CD4-positive, alpha-beta T cell treated with Interferon gamma for 1 hour (primary cell): ENCODE data around the gene PIK3C2G.

Experiments used
- DNase-seq: peaks from one replicate; pipeline ENCODE4 v3.0.0-alpha.2; 2020

The PIK3C2G gene

DNA sequence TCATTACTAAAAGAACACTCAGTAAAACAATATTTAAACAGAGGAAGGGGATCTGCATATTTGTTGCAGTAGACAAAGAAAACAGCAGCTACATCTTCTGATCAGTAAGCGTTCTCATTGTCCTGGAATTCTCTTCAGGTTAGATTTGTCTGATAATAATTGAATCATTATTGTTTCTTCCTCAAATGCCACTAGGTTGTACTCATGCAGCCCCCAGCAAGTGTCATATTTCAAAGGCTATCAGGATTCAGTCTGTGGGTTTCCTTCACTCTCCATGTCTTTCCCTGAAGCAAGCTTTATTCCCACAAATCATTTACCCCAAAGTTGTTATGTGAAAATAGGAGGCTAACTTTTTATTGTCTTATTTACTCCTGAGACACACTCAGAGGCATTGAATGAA is 14.7 kb downstream of the PIK3C2G start:
- no peak for DNase-seq

DNA sequence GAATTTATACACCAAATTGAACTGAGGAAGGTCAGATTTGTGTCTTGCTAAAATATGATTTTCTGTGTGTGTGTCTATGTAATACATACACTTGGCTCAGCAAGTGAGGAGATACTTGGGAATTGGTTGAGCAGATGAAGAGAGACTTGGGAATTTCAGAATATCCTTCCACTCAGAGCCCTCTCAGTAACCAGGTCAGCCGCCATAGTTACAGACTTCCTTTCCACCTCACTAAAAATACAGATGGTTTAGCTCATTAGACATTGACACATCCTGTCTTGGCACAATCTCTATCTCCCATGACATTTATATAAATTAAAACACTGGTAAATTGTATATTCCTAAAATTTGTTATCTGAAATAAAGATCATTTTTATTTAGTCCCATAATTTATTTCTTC is 15.9 kb downstream of the PIK3C2G start:
- DNase-seq = no peak

DNA sequence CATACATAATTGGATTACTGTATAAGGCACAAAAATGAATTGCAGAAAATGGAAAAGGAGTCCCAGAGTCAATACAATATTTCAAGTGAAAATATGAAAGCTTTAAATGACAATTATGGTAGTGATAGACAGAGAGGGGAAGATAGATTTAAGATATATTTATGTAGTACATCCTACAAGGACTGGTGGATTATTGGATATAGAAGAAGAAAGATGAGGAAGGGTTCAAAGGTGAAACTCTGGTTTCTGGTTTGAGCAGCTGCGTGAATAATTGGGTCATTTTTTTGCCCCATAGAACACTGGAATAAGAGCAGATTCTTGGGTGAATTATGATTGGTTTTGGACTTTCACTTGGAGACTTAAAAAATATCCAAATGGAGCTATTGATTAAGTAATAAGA is 19.4 kb downstream of the PIK3C2G start:
- no peak for DNase-seq

DNA sequence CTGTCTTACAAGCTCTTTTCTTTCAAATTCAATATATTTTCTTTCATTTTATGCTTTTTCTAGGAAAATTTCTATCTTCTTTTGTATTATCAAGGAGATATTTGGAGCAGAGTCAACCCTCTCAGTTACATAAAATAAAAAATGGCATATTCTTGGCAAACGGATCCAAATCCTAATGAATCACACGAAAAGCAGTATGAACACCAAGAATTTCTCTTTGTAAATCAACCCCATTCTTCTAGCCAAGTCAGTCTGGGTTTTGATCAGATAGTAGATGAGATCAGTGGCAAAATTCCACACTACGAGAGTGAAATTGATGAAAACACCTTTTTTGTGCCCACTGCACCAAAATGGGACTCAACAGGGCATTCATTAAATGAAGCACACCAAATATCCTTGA is 20.6 kb downstream of the PIK3C2G start:
- no peak for DNase-seq

DNA sequence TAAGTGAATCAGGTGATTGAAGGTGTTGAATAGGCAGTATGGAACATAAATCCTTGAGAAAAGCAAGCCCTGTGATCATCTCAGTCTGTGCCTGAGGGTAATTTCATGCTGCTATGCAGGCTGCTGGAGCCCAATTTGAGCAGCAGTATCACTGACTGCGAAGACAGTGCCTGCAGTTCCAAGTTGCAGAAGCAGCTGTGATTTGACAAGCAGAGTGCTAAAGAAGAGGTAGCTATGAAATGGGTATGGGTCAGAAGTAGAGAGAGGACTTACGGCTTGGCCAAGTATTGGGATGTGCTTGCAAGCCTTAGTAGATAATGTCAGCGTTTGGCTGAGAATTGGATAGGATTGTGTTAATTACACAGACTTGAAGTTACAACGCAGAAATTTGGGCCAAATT is 22.5 kb downstream of the PIK3C2G start:
- DNase-seq = no peak

DNA sequence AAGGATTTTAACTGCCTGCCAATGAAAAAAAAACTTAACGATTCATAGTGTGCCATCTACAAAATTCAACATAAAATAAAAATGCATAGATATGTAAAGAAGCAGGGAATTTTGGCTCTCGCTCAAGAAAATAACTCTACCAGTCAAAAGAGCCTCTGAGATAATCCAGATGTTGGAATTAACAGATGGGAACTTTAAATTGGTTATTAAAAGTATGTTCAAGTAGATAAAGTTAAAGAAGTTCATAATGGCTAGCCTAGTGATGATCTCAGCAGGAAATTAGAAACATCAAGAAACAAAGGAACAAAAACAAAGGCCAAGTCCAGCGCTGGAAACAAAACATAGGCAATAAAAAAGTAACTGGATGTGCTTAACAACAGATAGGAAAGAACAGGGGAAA is 23.1 kb downstream of the PIK3C2G start:
- no peak for DNase-seq

DNA sequence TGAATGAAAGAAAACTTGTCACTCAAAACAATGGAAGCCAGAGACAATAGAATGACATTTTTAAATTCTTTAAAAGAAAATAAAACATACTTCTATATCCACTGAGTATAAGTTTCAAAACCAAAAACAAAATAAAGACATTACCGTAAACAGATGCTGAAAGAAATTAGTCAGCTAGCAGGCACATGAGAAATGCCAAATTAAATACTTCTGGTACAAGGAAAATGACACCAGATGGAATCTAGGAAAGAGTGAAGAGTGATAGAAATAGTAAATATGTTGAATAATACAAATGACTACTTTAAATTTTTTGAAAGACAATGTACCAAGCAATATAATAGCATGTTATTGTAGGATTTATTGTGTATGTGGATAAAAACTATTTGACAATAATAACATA is 23.8 kb downstream of the PIK3C2G start:
- DNase-seq = no peak

DNA sequence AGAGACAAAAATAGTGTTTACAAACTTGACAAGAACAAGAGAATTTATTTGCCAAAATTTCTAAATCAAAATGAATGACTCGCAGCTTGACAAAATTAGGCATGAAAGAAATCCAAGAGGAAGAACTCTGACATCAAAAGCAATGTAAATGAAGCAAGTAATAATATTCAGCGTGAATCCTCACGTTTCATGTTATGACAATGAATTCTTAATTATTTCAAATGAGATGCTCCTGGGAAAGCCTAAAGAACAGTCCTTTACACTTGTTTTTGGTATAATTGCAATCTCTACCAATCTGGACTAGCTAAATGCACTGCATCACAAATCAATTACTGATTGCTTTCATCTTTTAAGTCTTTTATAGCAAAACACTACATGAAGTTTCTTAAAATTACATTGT is 29.1 kb downstream of the PIK3C2G start:
- no peak for DNase-seq

DNA sequence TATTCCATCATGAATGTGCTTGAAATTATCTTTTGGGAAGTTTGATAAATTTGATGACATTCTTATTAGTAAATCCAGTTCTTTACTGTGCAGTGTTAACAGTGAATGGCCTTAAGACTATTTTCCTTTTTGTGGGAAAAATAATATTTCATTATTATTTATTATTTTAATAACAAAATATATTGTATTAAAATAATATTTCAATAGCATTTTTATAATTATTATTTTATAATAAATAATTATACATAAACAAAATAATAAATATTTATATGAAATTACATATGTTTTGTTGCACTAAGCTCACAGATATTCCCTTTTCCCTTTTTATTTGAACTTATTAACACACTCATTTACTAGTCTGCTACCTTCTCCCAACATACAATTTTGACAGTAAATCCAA is 33.6 kb downstream of the PIK3C2G start:
- DNase-seq = no peak

DNA sequence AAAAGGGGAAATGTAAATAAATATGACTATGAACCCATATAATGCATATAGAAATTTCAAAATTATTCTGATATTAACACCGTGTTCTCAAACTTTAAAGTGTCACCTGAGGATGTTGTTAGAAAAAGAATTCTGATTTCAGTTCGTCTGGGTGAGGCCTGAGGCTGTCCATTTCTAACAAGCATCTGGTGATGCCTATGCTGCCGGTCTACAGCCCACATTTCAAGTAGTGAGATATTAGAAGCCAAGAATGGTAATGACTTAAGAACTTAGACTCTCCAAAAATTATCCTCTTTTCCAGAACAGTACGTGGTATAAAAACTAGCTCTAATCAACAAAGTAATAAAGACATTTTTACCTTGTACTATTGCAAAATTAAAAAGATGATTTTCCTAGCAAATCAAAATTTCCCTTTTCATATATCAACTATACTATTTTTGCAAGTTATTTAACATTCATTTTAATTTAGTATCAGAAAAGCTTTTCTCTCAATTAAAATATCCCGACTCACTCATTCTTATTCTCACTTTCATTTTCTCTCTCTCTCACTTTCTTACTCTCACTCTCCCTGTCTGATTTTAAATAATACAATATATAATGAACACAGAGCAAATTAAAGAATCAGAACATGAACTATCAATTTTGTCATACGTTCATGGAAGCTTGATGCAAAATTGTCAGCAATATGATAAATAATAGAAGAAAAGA is 35.0 kb downstream of the PIK3C2G start:
- no peak for DNase-seq

DNA sequence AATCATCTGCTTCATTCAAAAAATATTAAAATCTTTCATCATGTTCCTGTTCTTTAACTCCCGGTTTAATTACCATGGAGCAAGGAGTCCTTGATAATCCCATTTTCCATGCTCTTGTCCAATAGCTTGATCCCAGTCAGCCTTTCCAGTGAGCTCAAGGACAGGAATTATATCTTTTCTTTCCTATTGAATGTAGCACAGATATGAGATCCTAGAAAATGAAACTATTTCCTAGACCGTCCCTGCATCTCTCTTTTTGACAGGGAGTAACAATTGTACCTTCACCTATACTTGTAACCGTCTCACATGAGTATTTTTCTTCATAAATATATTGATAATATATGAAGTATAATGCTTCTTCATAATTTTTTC is 35.6 kb downstream of the PIK3C2G start:
- DNase-seq = no peak

DNA sequence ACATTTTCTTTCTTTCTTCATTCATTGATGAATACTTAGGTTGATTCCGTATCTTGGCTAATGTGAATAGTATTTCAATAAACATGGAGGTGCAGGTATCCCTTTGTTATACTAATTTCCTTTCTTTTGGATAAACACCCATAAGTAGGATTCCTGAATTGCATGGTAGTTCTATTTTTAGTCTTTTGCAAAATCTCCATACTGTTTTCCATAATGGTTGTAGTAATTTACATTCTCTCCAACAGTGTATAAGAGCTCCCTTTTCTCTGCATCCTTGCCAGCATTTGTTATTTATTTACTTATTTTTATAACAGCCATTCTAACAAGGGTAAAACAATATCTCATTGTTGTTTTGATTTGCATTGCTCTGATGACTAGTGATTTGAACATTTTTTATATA is 36.6 kb downstream of the PIK3C2G start:
- no peak for DNase-seq

DNA sequence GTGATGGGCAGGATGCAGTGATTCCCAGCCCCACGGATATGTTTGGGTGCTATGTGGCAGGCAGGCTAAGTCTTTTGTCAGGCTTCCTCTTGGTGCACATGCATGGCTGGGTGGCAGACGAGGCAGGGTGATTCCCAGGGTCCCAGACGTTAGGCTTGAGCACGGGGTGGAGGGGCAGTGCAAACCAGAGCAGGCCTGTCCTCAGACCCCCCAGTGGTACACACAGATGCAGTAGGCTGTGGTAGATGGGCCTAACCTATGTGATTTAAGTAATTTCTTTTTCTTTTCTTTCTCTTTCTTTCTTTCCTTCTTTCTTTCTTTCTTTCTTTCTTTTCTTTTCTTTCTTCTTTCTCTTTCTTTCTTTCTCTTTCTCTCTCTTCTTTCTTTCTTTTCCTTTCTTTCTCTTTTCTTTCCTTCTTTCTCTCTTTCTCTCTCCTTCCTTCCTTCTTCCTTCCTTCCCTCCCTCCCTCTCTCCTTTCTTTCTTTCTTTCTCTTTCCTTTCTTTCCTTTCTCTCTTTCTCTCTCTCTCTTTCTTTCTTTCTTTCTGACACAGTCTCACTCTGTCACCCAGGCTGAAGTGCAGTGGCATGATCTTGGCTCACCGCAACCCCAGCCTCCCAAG is 41.6 kb downstream of the PIK3C2G start:
- DNase-seq = no peak

DNA sequence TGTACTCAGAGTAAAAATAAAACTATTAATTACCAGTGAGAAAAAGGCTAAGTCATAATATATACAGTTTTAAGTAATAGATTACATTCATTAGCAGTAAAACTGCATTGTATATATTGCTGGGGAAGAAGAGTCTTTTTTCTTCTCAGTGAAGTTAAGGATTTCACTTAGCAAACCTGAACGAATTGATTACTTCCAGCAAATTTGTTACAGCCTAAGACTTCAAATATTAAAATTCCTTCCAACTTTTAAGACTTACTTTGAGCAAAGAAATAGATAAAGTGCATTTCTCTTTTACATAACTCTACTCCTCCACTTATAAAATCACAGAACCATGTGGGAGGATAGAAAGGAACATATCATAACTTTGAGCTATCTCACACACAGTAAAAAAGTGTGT is 43.3 kb downstream of the PIK3C2G start:
- DNase-seq = no peak

DNA sequence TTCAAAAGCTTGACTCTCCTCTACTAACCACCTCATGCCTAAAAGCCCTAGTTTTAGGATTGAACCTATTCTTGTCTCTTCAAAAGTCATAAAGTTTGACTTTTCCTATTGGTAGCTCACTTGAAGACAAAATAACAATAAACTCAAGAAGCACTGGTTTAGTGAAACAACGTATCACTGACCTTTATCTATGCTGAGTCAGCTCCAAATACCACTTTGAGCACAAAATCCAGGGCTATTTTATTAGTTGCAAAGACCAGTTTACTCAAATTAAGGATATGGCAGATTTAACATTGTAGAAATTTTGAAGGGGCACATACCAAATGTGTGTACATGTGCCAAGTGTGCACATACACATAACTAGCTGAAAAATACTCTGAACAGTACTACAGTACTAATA is 45.0 kb downstream of the PIK3C2G start:
- no peak for DNase-seq

DNA sequence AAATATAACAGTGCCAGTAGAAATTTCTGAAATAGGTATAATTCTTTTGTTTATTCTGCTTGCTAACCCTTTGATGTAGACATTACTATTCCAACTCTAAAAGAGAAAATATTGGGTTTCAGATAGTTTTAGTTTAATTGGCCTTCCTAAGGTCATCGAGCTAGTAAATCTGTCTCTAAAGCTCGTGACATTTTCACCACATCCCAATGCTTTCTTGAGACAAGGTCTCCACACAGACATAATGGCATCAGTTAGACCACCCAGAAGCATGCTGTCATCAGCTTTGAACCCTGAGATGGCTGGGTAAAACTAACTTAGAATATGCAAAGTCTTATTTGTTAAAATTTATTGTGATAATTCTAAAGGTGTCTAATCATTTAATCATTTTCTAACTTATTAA is 52.0 kb downstream of the PIK3C2G start:
- DNase-seq = no peak

DNA sequence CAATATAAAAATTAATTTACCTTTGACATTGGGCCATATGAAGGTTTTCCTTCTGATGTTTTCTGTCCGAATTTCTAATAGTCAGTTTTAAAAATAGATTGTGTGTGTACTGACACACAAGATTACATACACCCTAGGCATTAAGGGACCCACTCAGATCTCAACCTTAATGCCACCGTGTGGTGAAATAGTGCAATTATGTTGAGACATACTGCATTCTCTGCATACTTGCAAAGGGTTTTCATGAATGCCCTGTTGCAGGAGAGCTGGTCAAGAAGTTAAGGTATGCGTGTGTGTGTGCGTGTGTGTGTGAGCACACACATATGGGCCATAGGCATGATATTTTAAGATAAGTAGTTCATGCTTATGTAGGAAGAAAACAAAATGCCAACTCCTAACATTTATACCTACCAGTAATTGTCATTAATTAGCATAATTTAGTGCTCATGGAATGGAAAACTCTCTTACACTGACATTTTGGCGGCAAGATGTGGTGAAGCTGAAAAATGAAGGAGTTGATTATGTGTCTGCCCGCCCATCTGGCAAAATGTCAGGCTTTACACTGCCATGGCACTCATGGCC is 58.8 kb downstream of the PIK3C2G start:
- no peak for DNase-seq

DNA sequence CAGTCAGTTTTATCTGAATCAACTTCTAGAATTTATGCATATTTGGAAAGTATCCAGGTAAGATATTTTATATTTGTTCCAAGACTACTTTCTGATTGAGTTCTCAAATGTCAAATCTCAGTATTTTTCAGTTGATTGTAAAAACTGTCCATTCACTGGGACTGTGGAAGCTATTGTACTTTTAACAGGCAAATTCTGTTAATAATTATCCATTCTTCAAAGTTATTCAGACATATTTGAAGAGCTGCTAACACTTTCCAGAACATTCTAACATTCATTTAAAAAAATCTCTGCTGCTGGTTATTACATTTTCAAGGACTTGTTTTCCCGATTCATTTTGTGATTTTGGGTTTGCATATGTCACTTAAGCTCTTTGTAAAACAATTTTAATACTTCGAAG is 59.7 kb downstream of the PIK3C2G start:
- DNase-seq = no peak

DNA sequence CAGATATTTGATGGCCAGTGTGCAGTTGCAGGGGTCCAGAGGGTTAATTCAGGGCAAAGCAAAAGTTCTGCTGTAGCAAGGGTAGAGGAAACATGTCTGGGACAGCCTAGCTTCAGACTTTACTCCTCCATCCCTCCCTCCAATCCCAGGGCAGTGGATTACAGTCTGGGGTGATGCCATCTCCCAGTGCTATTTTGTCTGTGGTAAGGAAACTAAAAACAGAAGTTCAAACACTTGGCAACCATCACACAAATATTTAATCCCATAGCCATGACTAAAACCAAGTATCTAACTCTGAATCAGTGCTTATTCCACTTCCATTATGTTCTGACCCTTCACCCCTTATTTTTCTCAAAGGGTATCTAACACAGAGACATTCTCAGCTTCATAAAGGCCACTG is 61.8 kb downstream of the PIK3C2G start:
- no peak for DNase-seq

DNA sequence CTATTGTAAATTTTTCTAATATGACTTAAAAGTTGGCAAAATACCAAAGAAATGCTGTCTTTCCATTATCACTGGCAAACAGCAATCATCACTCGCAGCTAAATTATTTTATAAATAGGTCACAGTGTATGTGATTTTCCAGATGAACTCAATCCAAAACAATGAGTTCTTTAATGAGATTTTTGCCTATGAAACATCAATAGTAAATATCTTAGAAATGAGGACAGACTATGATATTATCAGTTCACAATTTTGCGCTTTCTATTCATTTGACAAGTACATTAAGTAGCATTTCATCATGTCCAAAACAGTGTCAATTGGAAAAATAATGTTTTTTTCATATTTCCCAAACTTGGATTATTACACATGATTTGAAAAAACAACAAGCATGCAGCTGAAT is 65.7 kb downstream of the PIK3C2G start:
- no peak for DNase-seq

DNA sequence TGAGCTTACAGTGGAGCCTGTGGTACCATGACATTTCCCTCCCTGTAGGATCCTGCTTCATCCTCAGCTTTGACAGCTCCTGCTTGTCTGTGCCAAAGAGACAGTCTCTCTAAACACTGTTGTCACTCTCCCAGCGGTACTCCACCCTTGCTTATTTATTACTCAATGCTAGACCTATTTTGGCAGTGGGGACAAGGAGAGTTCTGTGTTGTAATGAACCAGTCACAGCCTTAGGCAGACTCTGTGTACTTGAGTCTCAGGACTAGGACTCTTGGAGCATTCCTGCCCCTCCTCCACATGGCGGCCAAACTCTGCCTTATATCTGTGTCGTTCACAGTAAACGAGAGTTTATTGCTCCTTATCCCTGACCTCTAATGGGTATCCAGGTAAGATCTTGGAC is 70.9 kb downstream of the PIK3C2G start:
- no peak for DNase-seq

DNA sequence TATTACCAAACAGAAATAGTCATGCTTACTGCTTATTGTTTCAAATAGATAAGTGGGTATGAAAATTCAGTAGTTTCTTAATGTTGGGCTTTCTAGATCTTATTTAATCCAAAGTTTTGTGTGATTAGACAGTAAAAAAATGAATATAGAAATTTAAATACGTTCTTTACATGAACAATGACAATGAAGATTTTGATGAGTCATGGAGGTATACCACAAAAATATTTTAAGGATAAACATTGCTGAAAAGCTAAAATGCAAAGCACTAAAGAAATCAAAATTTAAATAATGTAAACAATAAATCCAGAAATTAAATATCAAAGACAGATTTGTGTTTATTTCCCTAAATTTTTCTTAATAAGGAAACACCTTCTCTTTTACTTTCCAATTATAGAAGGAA is 78.3 kb downstream of the PIK3C2G start:
- no peak for DNase-seq

DNA sequence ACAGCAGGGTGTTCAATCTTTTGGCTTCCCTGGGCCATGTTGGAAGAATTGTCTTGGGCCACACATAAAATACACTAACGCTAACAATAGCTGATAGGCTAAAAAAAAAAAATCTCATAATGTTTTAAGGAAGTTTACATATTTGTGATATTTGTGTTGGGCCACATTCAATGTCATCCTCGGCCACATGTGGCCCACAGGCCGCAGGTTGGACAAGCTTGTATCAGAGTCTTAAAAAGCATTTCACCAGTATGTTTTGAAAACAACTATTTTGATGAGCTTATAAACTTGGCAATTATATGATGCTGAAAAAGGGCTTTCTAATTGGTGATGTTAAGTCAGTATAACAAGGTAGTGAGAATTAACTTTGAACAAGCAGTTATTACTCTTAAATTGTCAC is 78.9 kb downstream of the PIK3C2G start:
- DNase-seq = no peak

DNA sequence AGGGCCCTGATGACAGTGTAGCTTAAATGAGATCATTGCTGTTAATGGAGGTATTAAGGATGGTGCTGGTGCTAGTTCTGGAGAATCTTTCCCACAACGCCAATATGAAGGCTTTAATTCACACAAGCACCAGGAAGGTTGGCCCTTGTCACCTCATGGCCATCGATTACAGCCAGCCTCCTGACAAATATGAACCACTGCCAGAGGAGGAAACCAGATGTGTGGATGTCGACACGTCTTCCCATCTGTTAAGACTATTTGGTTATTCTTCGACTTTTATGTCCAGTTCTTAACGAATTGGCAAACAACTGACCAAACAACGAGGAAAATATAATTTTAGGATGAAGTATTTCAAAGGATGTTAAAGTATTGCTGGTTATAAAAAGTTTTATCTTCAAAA is 79.5 kb downstream of the PIK3C2G start:
- no peak for DNase-seq

DNA sequence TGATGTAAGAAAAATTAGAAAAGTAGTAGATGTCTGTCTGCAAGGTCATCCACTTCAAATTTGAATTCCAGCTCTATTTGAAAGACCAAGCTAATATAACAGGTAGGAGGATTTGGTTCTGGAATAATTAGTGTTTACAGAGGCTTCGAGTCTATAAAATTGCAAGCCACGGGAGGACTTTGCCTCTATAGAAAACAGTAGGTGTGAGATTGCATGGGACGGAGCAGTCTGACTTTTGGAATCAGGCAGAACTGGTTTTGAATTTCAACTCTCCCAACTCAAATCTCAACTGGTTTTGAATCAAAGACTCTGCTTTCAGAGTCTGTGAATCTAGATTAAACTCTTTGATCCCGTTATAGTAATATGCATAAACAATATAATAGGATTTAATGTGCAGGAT is 82.4 kb downstream of the PIK3C2G start:
- DNase-seq = no peak
